Measurements from ENCODE around the gene AGAP1.

GRCh38 chr2:235637896-235638295 lies 144.1 kb downstream of the AGAP1 start:
- TF ChIP-seq CTCF (IDR thresholded peaks at IDR 0.05) (no peak), POLR2A (IDR thresholded peaks at IDR 0.05) (no peak)

All from thyroid gland (tissue), 4 donors.